HG03521 (cell line): Measurements from ENCODE around the gene ASTN2.

Experiments
- ATAC-seq: cut with Tn5 transposase; IDR thresholded peaks from one replicate; pipeline ENCODE4 v1.9.1; 2021; ENCODE audit warnings: mild to moderate bottlenecking, moderate library complexity; ENCODE audit not compliant: unreplicated experiment

The ASTN2 gene

GRCh38 chr9:117414220-117414905, 494 bp downstream of the ASTN2 start:
- ATAC-seq, result no peak

- no peak for ATAC-seq
Measured at GRCh38 chr9:117413346-117414219, 1.3 kb downstream of the ASTN2 start.

GRCh38 chr9:117412841-117413240, 2.0 kb downstream of the ASTN2 start:
- ATAC-seq, result no peak

- ATAC-seq, result no peak
Measured at GRCh38 chr9:117412006-117412715, 2.7 kb downstream of the ASTN2 start.

GRCh38 chr9:117411547-117411946, 3.3 kb downstream of the ASTN2 start:
- no peak for ATAC-seq

GRCh38 chr9:117409321-117409720, 5.5 kb downstream of the ASTN2 start:
- no peak for ATAC-seq

GRCh38 chr9:117407436-117408022, 7.3 kb downstream of the ASTN2 start:
- no peak for ATAC-seq

GRCh38 chr9:117405950-117406705, 8.7 kb downstream of the ASTN2 start:
- ATAC-seq, result no peak

GRCh38 chr9:117403848-117404247, 11.0 kb downstream of the ASTN2 start:
- ATAC-seq, result no peak

- no peak for ATAC-seq
Measured at GRCh38 chr9:117403403-117403811, 11.4 kb downstream of the ASTN2 start.

- ATAC-seq, result no peak
Measured at GRCh38 chr9:117400171-117400570, 14.7 kb downstream of the ASTN2 start.

- ATAC-seq, result no peak
Measured at GRCh38 chr9:117395151-117395650, 19.7 kb downstream of the ASTN2 start.

GRCh38 chr9:117394655-117395054, 20.2 kb downstream of the ASTN2 start:
- ATAC-seq, result no peak

GRCh38 chr9:117392992-117393391, 21.9 kb downstream of the ASTN2 start:
- no peak for ATAC-seq

- no peak for ATAC-seq
Measured at GRCh38 chr9:117387422-117387821, 27.4 kb downstream of the ASTN2 start.

GRCh38 chr9:117379341-117379740, 35.5 kb downstream of the ASTN2 start:
- ATAC-seq, result no peak

- no peak for ATAC-seq
Measured at GRCh38 chr9:117377046-117377445, 37.8 kb downstream of the ASTN2 start.

- ATAC-seq, result no peak
Measured at GRCh38 chr9:117375956-117376355, 38.9 kb downstream of the ASTN2 start.

GRCh38 chr9:117374076-117374725, 40.7 kb downstream of the ASTN2 start:
- no peak for ATAC-seq
